Testis (tissue), 3 donors: ENCODE measurements around the gene MRPL2. TPM values are rescaled to one million over a fixed set of nuclear protein-coding genes. Genes with fewer than 3 reads are reported as not detected.

Experiments used
- DNase-seq: peaks from one replicate; pipeline ENCODE4 v3.0.0-alpha.2; 2019
- H3K27ac ChIP-seq, 2 donors: fragments of 200-600 bp; sonication (generic); one replicate each; pipeline ENCODE4 v1.5.1; 2019
- H3K27me3 ChIP-seq: fragments of 200-600 bp; sonication (generic); one replicate; pipeline ENCODE4 v1.5.1; 2019
- H3K36me3 ChIP-seq: fragments of 200-600 bp; sonication (generic); one replicate; pipeline ENCODE4 v1.5.1; 2017; ENCODE audit warnings: low read depth; ENCODE audit errors: missing control alignments
- H3K4me1 ChIP-seq: fragments of 200-600 bp; sonication (generic); one replicate; pipeline ENCODE4 v1.5.1; 2019
- H3K4me3 ChIP-seq, 2 donors: fragments of 200-600 bp; sonication (generic); one replicate each; pipeline ENCODE4 v1.5.1; 2017 to 2019
- H3K9me3 ChIP-seq: fragments of 200-600 bp; sonication (generic); one replicate; pipeline ENCODE4 v1.5.1; 2017
- CTCF ChIP-seq, 3 experiments: fragments of 450-650 bp in 2 of 3; fragments of 200-600 bp in 1 of 3; sonication (generic) in 1 of 3; IDR thresholded peaks; one replicate each; pipeline ENCODE4 v1.5.1; 2016 to 2019; ENCODE audit warnings: antibody characterized with exemption in 3 of 3, mild to moderate bottlenecking in 2 of 3, moderate library complexity in 1 of 3
- POLR2A ChIP-seq: fragments of 450-650 bp; IDR thresholded peaks from one replicate; pipeline ENCODE4 v1.6.1; 2017; ENCODE audit warnings: antibody characterized with exemption, mild to moderate bottlenecking, moderate library complexity
- WGBS, 2 donors: methylation state at CpG; one replicate each; pipeline ENCODE4 v1.1.5; 2018; 5-methylcytosine and 5-hydroxymethylcytosine counted together
- intact Hi-C: fragments of 100-400 bp; cut with DNase I; formaldehyde crosslinking; loops from one replicate; pipeline ENCODE4 v1.15.1; 2023; ENCODE audit warnings: low total_unique reads
- polyA plus RNA-seq: library from polyadenylated mRNA; stranded (reverse); fragments of 350-450 nt; fragmentation: Illumina TruSeq; extraction: RNeasy Lipid Tissue Mini Kit (QIAGEN cat#74804); gene quantifications from one replicate; pipeline ENCODE4 v1.2.3, GENCODE V29; 2014; ENCODE audit warnings: low read depth, low replicate concordance; ENCODE audit not compliant: insufficient read depth
- total RNA-seq, 2 donors: library from RNA; depleted of rRNA; stranded (reverse); fragments of >200 nt; gene quantifications; one replicate each; pipeline ENCODE4 v1.2.3, GENCODE V29; 2016

MRPL2 gene
- total and polyA plus RNA-seq, 3 donors from 2014 or later = 37.2 to 72.8 (median 54.8) TPM

DNA sequence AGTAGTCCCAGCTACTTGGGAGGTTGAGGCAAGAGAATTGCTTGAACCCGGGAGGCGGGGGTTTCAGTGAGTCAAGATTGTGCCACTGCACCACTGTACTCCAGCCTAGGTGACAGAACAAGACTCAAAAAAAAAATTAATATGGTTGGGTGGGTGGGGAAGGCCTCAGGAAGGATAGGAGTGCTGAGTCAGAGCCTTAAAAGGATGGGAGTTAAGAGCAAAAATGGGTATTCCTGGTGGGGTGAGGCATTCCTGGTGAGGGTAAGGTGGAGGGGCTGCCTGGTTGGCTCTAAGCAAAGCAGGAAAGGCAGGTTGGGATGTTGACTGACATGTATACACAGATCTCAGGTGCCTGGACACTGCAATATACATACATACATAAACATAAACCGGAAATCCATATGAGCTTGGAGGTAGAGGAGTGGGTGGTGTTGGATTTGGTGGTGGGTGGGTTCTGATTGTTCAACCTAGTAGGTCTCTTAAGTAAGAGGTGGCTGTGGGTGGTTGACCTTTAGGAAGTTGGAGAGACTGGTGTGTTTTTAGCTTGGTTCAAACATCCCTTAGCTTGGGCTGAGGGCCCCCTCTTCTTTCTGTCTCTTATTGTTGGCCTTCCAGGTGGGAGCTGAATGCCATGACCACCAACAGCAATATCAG lies 39.1 kb downstream of the MRPL2 start:
- no peak for TF ChIP-seq POLR2A
- TF ChIP-seq CTCF (IDR thresholded peaks at IDR 0.05) = no peak
- intact Hi-C loops = no loop called here
- no peaks in the 10 kb centered on the region for H3K27me3 ChIP-seq
- H3K4me3 ChIP-seq = no peak overlapping the region
- no peaks in the 10 kb centered on the region for H3K36me3 ChIP-seq
- DNase-seq = no peak
- peak overlapping the region in 1 of 2 donors; percentile 88 for H3K27ac ChIP-seq
- 95 to 100% methylated on average over 3 of the region's 3 CpGs for WGBS, 2 donors
- H3K4me1 ChIP-seq = peaks cover 23% of the 10 kb centered on the region
- no peaks in the 10 kb centered on the region for H3K9me3 ChIP-seq

GRCh38 chr6:43019152-43019551 lies 40.1 kb downstream of the MRPL2 start:
- intact Hi-C loops = no loop called here
- Histone ChIP-seq H3K27me3 (no peaks in the 10 kb centered on the region), H3K4me1 (peaks cover 29% of the 10 kb centered on the region), H3K9me3 (no peaks in the 10 kb centered on the region), H3K36me3 (no peaks in the 10 kb centered on the region), H3K27ac (no peak overlapping the region), H3K4me3 (no peak overlapping the region)
- WGBS, 2 donors = 85 to 86% methylated on average over 2 of the region's 2 CpGs
- no peak for DNase-seq
- TF ChIP-seq POLR2A (no peak), CTCF (IDR thresholded peaks at IDR 0.05) (no peak)

DNA sequence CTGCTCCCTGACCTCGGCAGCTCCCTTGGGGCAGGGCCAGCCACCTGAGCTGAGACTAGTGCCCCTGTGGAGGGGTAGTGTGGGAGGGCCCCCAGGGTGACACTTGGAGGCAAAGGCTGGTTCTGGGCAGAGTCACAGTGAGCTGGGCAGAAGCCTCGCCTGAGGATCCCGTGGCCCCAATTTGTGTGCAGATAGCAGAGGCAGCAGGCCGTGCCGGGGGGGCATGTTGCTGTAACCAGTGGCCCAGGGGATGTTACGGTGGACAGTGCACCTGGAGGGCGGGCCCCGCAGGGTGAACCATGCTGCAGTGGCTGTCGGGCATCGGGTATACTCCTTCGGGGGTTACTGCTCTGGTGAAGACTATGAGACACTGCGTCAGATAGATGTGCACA lies 42.3 kb downstream of the MRPL2 start:
- Histone ChIP-seq H3K27me3 (no peaks in the 10 kb centered on the region), H3K4me3 (no peak overlapping the region), H3K36me3 (no peaks in the 10 kb centered on the region), H3K27ac (peak overlapping the region; percentile 3 to 21), H3K4me1 (peaks cover 37% of the 10 kb centered on the region), H3K9me3 (no peaks in the 10 kb centered on the region)
- TF ChIP-seq POLR2A = no peak
- no peak for TF ChIP-seq CTCF (IDR thresholded peaks at IDR 0.05)
- intact Hi-C loops = no loop called here
- WGBS, 2 donors = 81 to 87% methylated on average over 3 to 12 of the region's 12 CpGs
- DNase-seq = no peak

DNA sequence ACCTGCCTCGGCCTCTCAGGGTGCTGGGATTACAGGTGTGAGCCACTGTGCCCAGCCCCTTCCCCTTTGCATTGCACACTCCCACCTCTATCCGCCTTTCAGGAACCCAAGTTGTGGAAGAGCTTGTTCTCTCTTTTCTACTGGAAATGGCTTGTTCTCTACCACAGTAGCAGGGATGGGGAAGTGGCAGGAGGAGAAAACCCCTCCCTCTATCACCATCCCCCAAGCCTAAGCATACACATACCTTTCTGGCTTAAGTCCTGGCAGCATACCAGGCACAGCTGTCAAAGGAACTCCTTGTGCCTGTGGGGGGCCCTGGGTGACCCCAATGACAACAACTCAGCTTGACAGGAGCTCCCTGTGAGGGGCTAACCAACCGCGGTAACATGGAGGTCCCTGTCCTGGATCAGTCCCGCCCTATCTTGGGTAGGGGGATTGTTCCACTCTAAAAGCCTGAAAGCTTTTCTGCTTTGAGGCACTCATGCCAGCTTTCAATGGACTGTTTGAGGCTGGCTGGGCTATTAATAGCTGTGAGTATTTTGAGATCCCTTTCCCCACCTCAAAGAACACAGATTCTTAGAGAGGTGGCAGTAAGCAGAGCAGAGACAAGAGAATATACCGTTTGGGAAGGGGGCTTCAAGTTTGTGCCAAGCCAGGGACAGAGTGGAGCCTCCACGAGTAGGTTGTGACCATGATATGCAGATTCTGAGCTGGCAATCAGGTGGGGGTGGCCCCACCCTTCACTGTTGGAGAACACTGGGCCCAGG lies 42.9 kb downstream of the MRPL2 start:
- H3K9me3 ChIP-seq = no peaks in the 10 kb centered on the region
- H3K4me3 ChIP-seq = no peak overlapping the region
- H3K4me1 ChIP-seq = peaks cover 37% of the 10 kb centered on the region
- TF ChIP-seq CTCF (IDR thresholded peaks at IDR 0.05) = no peak
- TF ChIP-seq POLR2A = no peak
- H3K27me3 ChIP-seq = no peaks in the 10 kb centered on the region
- peak overlapping the region; percentile 3 to 21 for H3K27ac ChIP-seq
- 58 to 60% methylated on average over 4 to 7 of the region's 7 CpGs for WGBS, 2 donors
- no peaks in the 10 kb centered on the region for H3K36me3 ChIP-seq
- DNase-seq = no peak
- intact Hi-C loops = no loop called here
